Measurements from ENCODE around the gene ACOT7.

Gene ACOT7

GRCh38 chr1:6354659-6355317 lies 38.8 kb downstream of the ACOT7 start:
- TF ChIP-seq, protein P1, sequence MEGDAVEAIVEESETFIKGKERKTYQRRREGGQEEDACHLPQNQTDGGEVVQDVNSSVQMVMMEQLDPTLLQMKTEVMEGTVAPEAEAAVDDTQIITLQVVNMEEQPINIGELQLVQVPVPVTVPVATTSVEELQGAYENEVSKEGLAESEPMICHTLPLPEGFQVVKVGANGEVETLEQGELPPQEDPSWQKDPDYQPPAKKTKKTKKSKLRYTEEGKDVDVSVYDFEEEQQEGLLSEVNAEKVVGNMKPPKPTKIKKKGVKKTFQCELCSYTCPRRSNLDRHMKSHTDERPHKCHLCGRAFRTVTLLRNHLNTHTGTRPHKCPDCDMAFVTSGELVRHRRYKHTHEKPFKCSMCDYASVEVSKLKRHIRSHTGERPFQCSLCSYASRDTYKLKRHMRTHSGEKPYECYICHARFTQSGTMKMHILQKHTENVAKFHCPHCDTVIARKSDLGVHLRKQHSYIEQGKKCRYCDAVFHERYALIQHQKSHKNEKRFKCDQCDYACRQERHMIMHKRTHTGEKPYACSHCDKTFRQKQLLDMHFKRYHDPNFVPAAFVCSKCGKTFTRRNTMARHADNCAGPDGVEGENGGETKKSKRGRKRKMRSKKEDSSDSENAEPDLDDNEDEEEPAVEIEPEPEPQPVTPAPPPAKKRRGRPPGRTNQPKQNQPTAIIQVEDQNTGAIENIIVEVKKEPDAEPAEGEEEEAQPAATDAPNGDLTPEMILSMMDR (IDR thresholded peaks at IDR 0.05; ENCODE audit: extremely low read depth, missing control alignments): no peak
- no peak for DNase-seq (ENCODE audit: low spot score)

- TF ChIP-seq, protein P1 (IDR thresholded peaks at IDR 0.05; ENCODE audit: extremely low read depth, missing control alignments): no peak
- no peak for DNase-seq (ENCODE audit: low spot score)
These were observed 39.5 kb downstream of the ACOT7 start for GRCh38 chr1:6353955-6354658.

- no peak for DNase-seq (ENCODE audit: low spot score)
- TF ChIP-seq, protein P1 (IDR thresholded peaks at IDR 0.05; ENCODE audit: extremely low read depth, missing control alignments): no peak
These were observed 40.0 kb downstream of the ACOT7 start for GRCh38 chr1:6353619-6353954.

- no peak for DNase-seq (ENCODE audit: low spot score)
- TF ChIP-seq, protein P1 (IDR thresholded peaks at IDR 0.05; ENCODE audit: extremely low read depth, missing control alignments): no peak
These were observed 41.4 kb downstream of the ACOT7 start for GRCh38 chr1:6352138-6352563.

DNA sequence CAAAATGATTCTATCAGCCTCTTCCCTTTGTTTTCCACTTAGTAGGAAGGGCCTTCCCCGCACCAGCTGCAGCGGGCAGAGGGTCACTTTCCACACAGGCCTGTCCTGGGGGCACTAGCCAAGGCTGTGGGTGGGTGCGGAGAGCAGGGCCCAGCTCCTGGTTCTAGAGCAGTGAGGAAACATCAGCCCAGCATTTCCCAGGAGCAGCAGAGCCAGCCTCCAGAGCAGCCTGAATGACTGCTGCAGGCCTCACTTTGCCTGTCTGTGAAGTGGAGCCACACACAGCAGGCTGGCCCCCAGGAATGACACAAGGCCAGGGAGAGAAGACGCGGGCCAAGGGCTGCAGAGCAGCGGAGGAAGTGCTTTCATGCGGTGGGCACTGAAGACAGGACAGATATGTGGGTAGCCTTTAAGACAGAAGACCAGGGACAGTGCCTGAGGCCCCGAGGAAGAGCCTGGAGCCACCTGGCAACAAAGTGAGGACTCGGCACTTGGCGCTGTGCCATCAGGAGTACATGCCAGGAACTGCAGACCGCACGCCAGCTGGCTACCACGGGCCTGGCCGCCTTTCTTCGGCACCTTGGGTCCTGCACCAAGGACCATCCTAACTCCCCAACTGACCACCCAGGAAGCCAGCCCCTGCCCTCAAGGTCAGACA lies 42.0 kb downstream of the ACOT7 start:
- TF ChIP-seq, protein P1 (IDR thresholded peaks at IDR 0.05; ENCODE audit: extremely low read depth, missing control alignments): no peak
- DNase-seq (ENCODE audit: low spot score): no peak

GRCh38 chr1:6350416-6351088 lies 43.0 kb downstream of the ACOT7 start:
- DNase-seq (ENCODE audit: low spot score): no peak

More at GRCh38 chr1:6350416-6351088, 43.0 kb downstream of the ACOT7 start:
- TF ChIP-seq, protein P1 (IDR thresholded peaks at IDR 0.05; ENCODE audit: extremely low read depth, missing control alignments): no peak

Data from GM20000 (cell line).